SK-N-SH (cell line): ENCODE data around the gene SLC9A6. TPM values are rescaled to one million over a fixed set of nuclear protein-coding genes. Genes with fewer than 3 reads are reported as not detected.

Experiments used
- CTCF ChIA-PET: fragments of 300-600, 350-600 bp; formaldehyde crosslinking; extraction: SDS; loops from one replicate; lab custom pipeline; 2021; lab: Yijun Ruan, JAX
- POLR2A ChIA-PET: fragments of 350-600 bp; sonication (Branson Sonifier 250); formaldehyde crosslinking; extraction: SDS; loops from one replicate; lab custom pipeline; 2020; ENCODE audit warnings: antibody characterized with exemption, inconsistent platforms; lab: Yijun Ruan, JAX
- DNase-seq: peaks from one replicate; pipeline ENCODE4 v3.0.0; 2012
- H2AFZ ChIP-seq: fragments of 200-600 bp; sonication (generic); 2 replicates; pipeline ENCODE4 v1.8.1; 2016; ENCODE audit warnings: antibody characterized with exemption, mild to moderate bottlenecking, low read depth
- H3F3A ChIP-seq: fragments of 200-600 bp; sonication (generic); replicated peaks from 2 replicates; pipeline ENCODE3; 2016; ENCODE audit warnings: antibody characterized with exemption, mild to moderate bottlenecking; ENCODE audit not compliant: insufficient read depth
- H3K27ac ChIP-seq, 2 experiments: fragments of 200-500 bp in 1 of 2; fragments of 200-600 bp in 1 of 2; sonication (Bioruptor generic) in 1 of 2; sonication (generic), shearing (Covaris generic) in 1 of 2; 2 replicates each; pipeline versions ENCODE4 v1.5.1 to v1.6.1; 2014 to 2016; ENCODE audit warnings: low read depth in 2 of 2, inconsistent platforms in 1 of 2, low read length in 1 of 2, mild to moderate bottlenecking in 1 of 2, mixed read lengths in 1 of 2
- H3K27me3 ChIP-seq: fragments of 200-600 bp; sonication (generic), shearing (Covaris generic); 2 replicates; pipeline ENCODE4 v1.6.1; 2016; ENCODE audit warnings: mixed run types; ENCODE audit not compliant: insufficient read depth
- H3K36me3 ChIP-seq, 2 experiments: fragments of 200-500 bp in 1 of 2; fragments of 200-600 bp in 1 of 2; sonication (Bioruptor generic) in 1 of 2; sonication (generic) in 1 of 2; replicated peaks in 1 of 2; 2 replicates each; pipeline versions ENCODE3 to v1.5.1; 2014 to 2016; ENCODE audit warnings: low read length in 1 of 2, mild to moderate bottlenecking in 1 of 2; ENCODE audit not compliant: insufficient read depth in 2 of 2, control insufficient read depth in 1 of 2
- H3K4me1 ChIP-seq, 2 experiments: fragments of 200-500 bp in 1 of 2; fragments of 200-600 bp in 1 of 2; sonication (Bioruptor generic) in 1 of 2; sonication (generic), shearing (Covaris generic) in 1 of 2; 2 replicates each; pipeline versions ENCODE4 v1.5.1 to v1.6.1; 2014 to 2016; ENCODE audit warnings: low read depth in 1 of 2, low read length in 1 of 2, mixed run types in 1 of 2; ENCODE audit not compliant: insufficient read depth in 2 of 2, control insufficient read depth in 1 of 2
- H3K4me2 ChIP-seq: fragments of 200-600 bp; sonication (generic), shearing (Covaris generic); 2 replicates; pipeline ENCODE4 v1.6.1; 2017; ENCODE audit warnings: mixed run types
- H3K4me3 ChIP-seq, 2 experiments: fragments of 200-500 bp in 1 of 2; fragments of 200-600 bp in 1 of 2; sonication (Bioruptor generic) in 1 of 2; sonication (generic), shearing (Covaris generic) in 1 of 2; 2 replicates each; pipeline versions ENCODE4 v1.5.1 to v1.8.1; 2014 to 2016; ENCODE audit warnings: low read depth in 2 of 2, inconsistent platforms in 1 of 2, low read length in 1 of 2, mild to moderate bottlenecking in 1 of 2, mixed read lengths in 1 of 2, moderate library complexity in 1 of 2
- H3K79me2 ChIP-seq: fragments of 200-600 bp; sonication (generic); 2 replicates; pipeline ENCODE4 v1.8.1; 2017; ENCODE audit warnings: mild to moderate bottlenecking; ENCODE audit not compliant: insufficient read depth
- H3K9ac ChIP-seq: fragments of 200-600 bp; sonication (generic); 2 replicates; pipeline ENCODE4 v1.6.1; 2017; ENCODE audit warnings: mixed run types
- H3K9me2 ChIP-seq: fragments of 200-600 bp; sonication (generic); 2 replicates; pipeline ENCODE4 v1.6.1; 2017; ENCODE audit warnings: mixed run types
- H3K9me3 ChIP-seq: fragments of 200-600 bp; sonication (generic); 2 replicates; pipeline ENCODE4 v1.6.1; 2017; ENCODE audit warnings: mixed run types, mild to moderate bottlenecking, moderate library complexity
- H4K20me1 ChIP-seq: fragments of 200-600 bp; sonication (generic); 2 replicates; pipeline ENCODE4 v1.6.1; 2017; ENCODE audit warnings: mild to moderate bottlenecking, mixed run types; ENCODE audit not compliant: insufficient read depth
- ELF1 ChIP-seq: IDR thresholded peaks from 2 replicates; pipeline ENCODE4 v1.4.0; 2012
- EP300 ChIP-seq, 2 experiments: IDR thresholded peaks; 2 replicates each; pipeline versions ENCODE4 v1.4.0 to v1.6.1; 2012; ENCODE audit warnings: borderline replicate concordance in 1 of 2, low read depth in 1 of 2, low read length in 1 of 2
- EZH2phosphoT487 ChIP-seq: fragments of 200-600 bp; sonication (generic); IDR thresholded peaks from 2 replicates; pipeline ENCODE4 v1.6.1; 2017; ENCODE audit warnings: low read depth, mixed run types, mild to moderate bottlenecking, antibody characterized with exemption, moderate library complexity, borderline replicate concordance
- GATA2 ChIP-seq: sonication (generic); formaldehyde crosslinking; IDR thresholded peaks from 2 replicates; pipeline ENCODE4 v1.5.0; 2020; ENCODE audit warnings: mild to moderate bottlenecking, missing genetic modification reagents
- MEF2A ChIP-seq: IDR thresholded peaks from 2 replicates; pipeline ENCODE4 v1.4.0; 2012; ENCODE audit warnings: low read depth, borderline replicate concordance
- MXI1 ChIP-seq: IDR thresholded peaks from 2 replicates; pipeline ENCODE4 v1.6.1; 2012; ENCODE audit warnings: mild to moderate bottlenecking, low read depth, low read length, improper control_type of control experiment
- NFIC ChIP-seq: IDR thresholded peaks from 2 replicates; pipeline ENCODE4 v1.4.0; 2012; ENCODE audit warnings: borderline replicate concordance
- NRF1 ChIP-seq: IDR thresholded peaks from 2 replicates; pipeline ENCODE4 v1.6.1; 2012; ENCODE audit warnings: low read depth, mild to moderate bottlenecking, low read length
- USF2 ChIP-seq: fragments of 150-350 bp; IDR thresholded peaks from 2 replicates; pipeline ENCODE4 v1.6.1; 2017; ENCODE audit warnings: antibody characterized with exemption, low read length, low read depth, borderline replicate concordance
- YY1 ChIP-seq: IDR thresholded peaks from 2 replicates; pipeline ENCODE4 v1.4.0; 2012; ENCODE audit warnings: low read depth, mild to moderate bottlenecking
- ZBTB33 ChIP-seq: IDR thresholded peaks from 2 replicates; pipeline ENCODE4 v1.4.0; 2012; ENCODE audit warnings: low read depth, borderline replicate concordance
- WGBS: methylation state at CpG from one replicate; pipeline ENCODE4 v1.1.6; 2017; ENCODE audit warnings: low lambda C conversion rate; 5-methylcytosine and 5-hydroxymethylcytosine counted together
- polyA plus RNA-seq, 3 experiments: library from polyadenylated mRNA; depleted of rRNA; stranded (reverse); fragments of >200 nt; gene quantifications; 2 replicates each; pipeline ENCODE4 v1.2.3, GENCODE V29; 2012

Gene SLC9A6
- polyA plus RNA-seq, 1 of the 3 experiments (the other 2 are of a cell fraction) = 5.0 TPM

GRCh38 chrX:136059350-136059749, 74.1 kb downstream of the SLC9A6 start:
- ChIA-PET CTCF (no interaction called here), POLR2A (no interaction called here)
- no peaks in the 10 kb centered on the region; the same call in 1 of the 2 replicates for H3K27me3 ChIP-seq
- H3F3A ChIP-seq = peaks cover 7% of the 10 kb centered on the region
- H3K9me3 ChIP-seq = no peaks in the 10 kb centered on the region
- no peak overlapping the region for H3K4me2 ChIP-seq
- WGBS = 64% methylated on average over 2 of the region's 2 CpGs
- no peaks in the 10 kb centered on the region for H3K79me2 ChIP-seq
- no peak overlapping the region for H3K27ac ChIP-seq
- DNase-seq = no peak
- no peaks in the 10 kb centered on the region for H3K4me1 ChIP-seq
- no peaks in the 10 kb centered on the region for H3K36me3 ChIP-seq
- H2AFZ ChIP-seq = no peak overlapping the region
- no peak overlapping the region for H3K4me3 ChIP-seq
- TF ChIP-seq USF2 = no peak
- TF ChIP-seq YY1 = no peak
- TF ChIP-seq NFIC = no peak
- TF ChIP-seq MEF2A = no peak
- no peak for TF ChIP-seq ELF1
- TF ChIP-seq MXI1 = no peak
- TF ChIP-seq GATA2 (CRISPR knock-in tag) = no peak
- no peaks in the 10 kb centered on the region for H3K9me2 ChIP-seq
- no peaks in the 10 kb centered on the region for H4K20me1 ChIP-seq
- H3K9ac ChIP-seq = no peak overlapping the region

GRCh38 chrX:136061286-136061685, 76.1 kb downstream of the SLC9A6 start:
- H3K9ac ChIP-seq = no peak overlapping the region
- no peak overlapping the region for H3K4me3 ChIP-seq
- no peak overlapping the region for H3K4me2 ChIP-seq
- no peak for DNase-seq
- H3K27me3 ChIP-seq = no peaks in the 10 kb centered on the region; the same call in 1 of the 2 replicates
- H3K9me3 ChIP-seq = no peaks in the 10 kb centered on the region
- H3K79me2 ChIP-seq = no peaks in the 10 kb centered on the region
- H3K4me1 ChIP-seq = no peaks in the 10 kb centered on the region
- CTCF ChIA-PET = interaction anchor here (1.2 kb wide), 1 partner anchor 33 kb away, joined by 5 read pairs; no protein-coding TSS in a partner anchor
- H2AFZ ChIP-seq = no peak overlapping the region
- H3K27ac ChIP-seq = no peak overlapping the region
- H3F3A ChIP-seq = peaks cover 3% of the 10 kb centered on the region
- TF ChIP-seq EZH2phosphoT487 (no peak), ZBTB33 (no peak), ELF1 (no peak), NRF1 (no peak), EP300 (IDR thresholded peaks at IDR 0.05; ENCODE audit: borderline replicate concordance in 1 of 2, low read depth in 1 of 2, low read length in 1 of 2) (no peak)
- WGBS = 39% methylated on average over 6 of the region's 8 CpGs
- no peaks in the 10 kb centered on the region for H3K36me3 ChIP-seq
- no peaks in the 10 kb centered on the region for H4K20me1 ChIP-seq
- no peaks in the 10 kb centered on the region for H3K9me2 ChIP-seq
- POLR2A ChIA-PET = no interaction called here
